Psoas muscle (tissue), 8 donors: ENCODE data around the gene AP2A2. TPM values are rescaled to one million over a fixed set of nuclear protein-coding genes. Genes with fewer than 3 reads are reported as not detected.

Experiments used
- ATAC-seq, 4 donors: fragments of 200-7000 bp; cut with Tn5 transposase; one replicate each; pipeline ENCODE4 v1.9.1; 2020; ENCODE audit warnings: moderate library complexity in 3 of 4, mild to moderate bottlenecking in 2 of 4
- DNase-seq, 2 donors: peaks; one replicate each; pipeline ENCODE4 v3.0.0-alpha.2; 2020
- H3K27ac ChIP-seq: fragments of 200-600 bp; one replicate; pipeline ENCODE4 v1.8.0; 2022
- H3K27me3 ChIP-seq, 3 donors: fragments of 200-600 bp in 1 of 3; one replicate each; pipeline versions ENCODE4 v1.6.1 to v1.8.0; 2013 to 2022; ENCODE audit warnings: low read length in 2 of 3, mild to moderate bottlenecking in 2 of 3, moderate library complexity in 1 of 3; ENCODE audit not compliant: insufficient read depth in 3 of 3
- H3K36me3 ChIP-seq, 2 donors: fragments of 200-600 bp in 1 of 2; one replicate each; pipeline versions ENCODE4 v1.6.1 to v1.8.0; 2013 to 2022; ENCODE audit warnings: low read depth in 1 of 2, mild to moderate bottlenecking in 1 of 2, moderate library complexity in 1 of 2; ENCODE audit not compliant: insufficient read depth in 1 of 2
- H3K4me1 ChIP-seq: fragments of 200-600 bp; one replicate; pipeline ENCODE4 v1.8.0; 2022
- H3K4me3 ChIP-seq: fragments of 200-600 bp; one replicate; pipeline ENCODE4 v1.8.0; 2022; ENCODE audit warnings: mild to moderate bottlenecking
- H3K9me3 ChIP-seq: fragments of 200-600 bp; one replicate; pipeline ENCODE4 v1.8.0; 2022
- CTCF ChIP-seq: fragments of 200-600 bp; IDR thresholded peaks from one replicate; pipeline ENCODE4 v1.8.0; 2022; ENCODE audit warnings: antibody characterized with exemption
- WGBS, 3 donors: extraction: QIAGEN DNeasy Blood & Tissue Kit; methylation state at CpG; one replicate each; pipeline versions ENCODE4 v1.1.6 to v1.1.7; 2013; 5-methylcytosine and 5-hydroxymethylcytosine counted together
- intact Hi-C, 2 donors: fragments of 100-400 bp; cut with DNase I; formaldehyde crosslinking; loops; one replicate each; pipeline versions ENCODE4 v1.11.0 to v1.14.2; 2022
- polyA plus RNA-seq, 3 donors: library from polyadenylated mRNA; stranded (reverse); fragments of 200-250 nt; gene quantifications; one replicate each; pipeline ENCODE4 v1.2.3, GENCODE V29; 2013
- total RNA-seq, 4 donors: library from RNA; stranded (reverse); fragmentation: NEBNext Ultra II Directional in 2 of 4; extraction: Animal tissue kit (Norgen Biotek cat#: 25700) in 2 of 4; gene quantifications; one replicate each; pipeline versions ENCODE4 v1.2.1 to v1.2.4, GENCODE V29; 2021 to 2023
- donor health status: healthy with polysubstance abuse.
- donor health status: DM: no; HTN: no; CAD: no; lungs with moderate emphysema.
- donor health status: Bipolar disorder and iron deficiency.
- donor health status: healthy.
- donor health status: DM: yes; HTN: yes; CAD: no.
- donor health status: DM: no; HTN: no; CAD: no.
- donor health status: DM: no; HTN: no; CAD: no.
- donor health status: DM: yes; HTN: yes; CAD: no.

Gene AP2A2
- total and polyA plus RNA-seq, 7 donors = 15.9 to 31.4 (median 26.5) TPM

- DNase-seq = no peak
- intact Hi-C loops = no loop called here
- no peak overlapping the region for H3K4me3 ChIP-seq
- no peaks in the 10 kb centered on the region for H3K9me3 ChIP-seq
- no peaks in the 10 kb centered on the region for H3K4me1 ChIP-seq
- ATAC-seq = no peak
- no peak overlapping the region for H3K27ac ChIP-seq
- H3K27me3 ChIP-seq = no peaks in the 10 kb centered on the region
- WGBS, 3 donors = 89 to 93% (median 90%) methylated on average over 14 of the region's 14 CpGs
- peaks cover 0 to 38% of the 10 kb centered on the region in 2 donors for H3K36me3 ChIP-seq
- TF ChIP-seq CTCF = no peak
These were observed 43.2 kb downstream of the AP2A2 start for GRCh38 chr11:968822-969221.

DNA sequence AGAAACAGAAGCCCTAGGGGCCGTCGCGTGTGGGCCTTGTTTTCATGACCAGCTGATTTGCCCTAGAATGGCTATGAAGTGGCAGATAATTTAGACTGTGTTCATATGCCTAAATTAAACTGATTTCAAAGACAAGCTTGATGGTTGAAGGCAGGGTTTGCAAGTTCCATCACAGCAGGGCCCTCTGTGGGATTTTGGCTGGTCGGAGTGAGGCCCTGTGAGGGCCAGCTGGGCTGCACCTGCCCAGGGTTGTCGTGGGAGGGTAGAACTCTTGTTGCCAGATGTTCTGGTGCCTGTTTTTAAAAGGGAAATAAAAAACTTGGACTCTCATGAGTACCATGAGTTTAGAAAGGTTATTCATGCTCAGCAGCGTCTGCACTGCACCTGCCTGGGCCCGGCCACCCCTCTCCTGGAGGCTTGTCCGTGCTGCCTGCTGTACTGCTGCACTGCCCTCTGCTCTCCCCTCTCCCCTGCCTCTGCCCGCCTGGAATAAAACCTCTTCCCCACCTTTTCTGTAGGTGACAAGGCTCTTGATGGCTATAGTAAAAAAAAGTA lies 44.1 kb downstream of the AP2A2 start:
- Histone ChIP-seq H3K4me1 (no peaks in the 10 kb centered on the region), H3K27ac (no peak overlapping the region), H3K36me3 (peaks cover 0 to 40% of the 10 kb centered on the region in 2 donors), H3K9me3 (no peaks in the 10 kb centered on the region), H3K27me3 (no peaks in the 10 kb centered on the region), H3K4me3 (no peak overlapping the region)
- WGBS, 3 donors = 71 to 88% (median 83%) methylated on average over 9 of the region's 9 CpGs
- intact Hi-C loops = no loop called here
- DNase-seq (no peak), ATAC-seq (no peak)
- TF ChIP-seq CTCF = no peak

GRCh38 chr11:970319-970871 lies 44.7 kb downstream of the AP2A2 start:
- TF ChIP-seq CTCF = no peak
- no peak for DNase-seq
- 75 to 89% (median 80%) methylated on average over 25 to 26 of the region's 26 CpGs for WGBS, 3 donors
- peaks cover 0 to 45% of the 10 kb centered on the region in 2 donors for H3K36me3 ChIP-seq
- no peaks in the 10 kb centered on the region for H3K4me1 ChIP-seq
- H3K27ac ChIP-seq = no peak overlapping the region
- no peak for ATAC-seq
- no peaks in the 10 kb centered on the region for H3K27me3 ChIP-seq
- intact Hi-C loops = no loop called here
- no peak overlapping the region for H3K4me3 ChIP-seq
- H3K9me3 ChIP-seq = no peaks in the 10 kb centered on the region

GRCh38 chr11:971092-971690 lies 45.5 kb downstream of the AP2A2 start:
- no peak overlapping the region for H3K4me3 ChIP-seq
- DNase-seq (no peak), ATAC-seq (no peak)
- no peak for TF ChIP-seq CTCF
- H3K27me3 ChIP-seq = no peaks in the 10 kb centered on the region
- intact Hi-C loops = no loop called here
- H3K4me1 ChIP-seq = peaks cover under 1% of the 10 kb centered on the region
- 77 to 84% (median 83%) methylated on average over 12 of the region's 12 CpGs for WGBS, 3 donors
- no peak overlapping the region for H3K27ac ChIP-seq
- H3K9me3 ChIP-seq = no peaks in the 10 kb centered on the region
- peaks cover 0 to 45% of the 10 kb centered on the region in 2 donors for H3K36me3 ChIP-seq
